HG03025 (cell line): Measurements from ENCODE around the gene PLIN3.
"Not testable (repeated sequence)": the region's sequence is repeated elsewhere in the genome, so short reads cannot be mapped to it uniquely, and the experiment has no call there.

Experiments
- ATAC-seq: cut with Tn5 transposase; IDR thresholded peaks from one replicate; pipeline ENCODE4 v1.9.1; 2021; ENCODE audit warnings: mild to moderate bottlenecking, moderate library complexity; ENCODE audit not compliant: unreplicated experiment, low FRiP score

Gene PLIN3

DNA sequence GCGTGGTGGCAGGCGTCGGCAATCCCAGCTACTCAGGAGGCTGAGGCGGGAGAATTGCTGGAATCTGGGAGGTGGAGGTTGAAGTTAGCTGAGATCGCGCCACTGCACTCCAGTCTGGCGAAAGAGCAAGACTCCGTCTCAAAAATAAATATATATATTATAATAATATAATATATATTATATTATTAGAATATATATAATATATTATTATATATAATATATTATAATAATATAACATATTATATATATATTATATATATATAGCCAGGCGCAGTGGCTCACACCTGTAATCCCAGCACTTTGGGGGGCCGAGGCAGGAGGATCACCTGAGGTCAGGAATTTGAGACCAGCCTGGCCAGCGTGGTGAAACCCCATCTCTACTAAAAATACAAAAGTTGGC lies 25.5 kb upstream of the PLIN3 start:
- ATAC-seq, result not testable (repeated sequence)

DNA sequence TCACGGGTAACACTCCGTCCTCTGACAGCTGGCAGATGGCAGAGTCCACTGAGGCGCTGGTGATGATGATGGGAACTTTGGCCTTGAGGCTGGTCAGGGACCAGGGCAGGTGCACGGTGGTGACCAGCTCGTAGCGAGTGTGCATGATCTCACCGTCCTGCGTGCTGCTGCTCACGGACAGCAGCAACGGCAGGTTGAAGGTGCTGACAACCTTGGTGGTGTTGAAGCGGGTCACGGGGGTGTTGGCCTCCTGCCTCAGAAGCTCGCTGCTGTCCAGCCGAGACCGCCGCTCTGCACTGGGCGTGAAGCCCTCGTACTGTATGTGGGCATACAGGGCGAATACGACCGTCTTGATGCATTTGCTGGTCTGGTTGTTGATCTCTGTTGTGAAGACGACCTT lies 23.6 kb upstream of the PLIN3 start:
- no peak for ATAC-seq

DNA sequence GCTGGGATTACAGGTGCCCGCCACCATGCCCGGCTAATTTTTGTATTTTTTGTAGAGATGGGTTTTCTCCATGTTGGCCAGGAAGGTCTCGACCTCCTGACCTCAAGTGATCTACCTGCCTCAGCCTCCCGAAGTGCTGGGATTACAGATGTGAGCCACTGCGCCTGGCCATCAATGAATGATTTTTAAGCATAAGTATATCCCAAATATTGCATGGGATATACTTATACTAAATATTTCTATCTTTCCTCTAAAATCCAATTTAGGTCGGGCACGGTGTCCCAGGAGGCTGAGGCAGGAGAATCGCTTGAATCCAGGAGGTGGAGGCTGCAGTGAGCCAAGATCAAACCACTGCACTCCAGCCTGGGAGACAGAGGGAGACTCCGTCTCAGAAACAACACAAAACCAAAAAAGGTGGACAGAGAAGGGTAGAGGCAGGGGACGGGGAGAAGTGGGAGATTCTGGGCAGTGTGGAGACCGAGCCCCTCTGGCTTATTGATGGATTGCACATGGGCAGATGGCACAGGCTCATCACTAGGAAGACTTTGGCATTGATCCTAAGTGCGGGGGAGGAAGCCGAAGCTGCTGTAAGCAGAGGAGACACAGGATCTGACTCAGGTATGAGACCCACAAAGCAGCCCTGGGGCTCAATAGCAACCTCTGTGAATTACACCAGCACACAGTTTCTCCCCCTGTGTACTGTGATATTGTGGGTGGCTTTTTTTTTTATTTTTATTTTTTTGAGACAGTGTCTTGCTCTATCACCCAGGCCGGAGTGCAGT lies 21.8 kb upstream of the PLIN3 start:
- no peak for ATAC-seq

- ATAC-seq, result not testable (repeated sequence)
Measured at GRCh38 chr19:4887803-4888202, 20.3 kb upstream of the PLIN3 start.

DNA sequence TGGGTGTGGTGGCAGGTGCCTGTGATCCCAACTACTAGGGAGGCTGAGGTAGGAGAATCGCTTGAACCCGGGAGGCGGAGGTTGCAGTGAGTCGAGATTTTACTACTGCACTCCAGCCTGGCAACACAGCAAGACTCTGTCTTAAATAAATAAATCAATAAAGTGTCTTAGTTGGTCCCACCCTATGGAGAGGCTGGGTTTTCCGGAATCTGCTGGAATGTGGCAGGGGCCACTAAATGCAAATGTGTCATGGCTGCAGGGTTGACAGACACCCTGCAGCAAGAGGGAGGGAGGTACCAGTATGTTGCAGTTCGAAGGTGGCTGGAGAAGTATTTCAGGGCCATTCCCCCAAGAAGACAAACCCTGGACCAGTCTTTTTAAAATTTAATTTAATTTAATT lies 17.5 kb upstream of the PLIN3 start:
- ATAC-seq, result not testable (repeated sequence)

- not testable (repeated sequence) for ATAC-seq
Measured at GRCh38 chr19:4882874-4883273, 15.4 kb upstream of the PLIN3 start.

GRCh38 chr19:4879041-4879440 lies 11.6 kb upstream of the PLIN3 start:
- ATAC-seq, result no peak

GRCh38 chr19:4878491-4878968 lies 11.1 kb upstream of the PLIN3 start:
- no peak for ATAC-seq

DNA sequence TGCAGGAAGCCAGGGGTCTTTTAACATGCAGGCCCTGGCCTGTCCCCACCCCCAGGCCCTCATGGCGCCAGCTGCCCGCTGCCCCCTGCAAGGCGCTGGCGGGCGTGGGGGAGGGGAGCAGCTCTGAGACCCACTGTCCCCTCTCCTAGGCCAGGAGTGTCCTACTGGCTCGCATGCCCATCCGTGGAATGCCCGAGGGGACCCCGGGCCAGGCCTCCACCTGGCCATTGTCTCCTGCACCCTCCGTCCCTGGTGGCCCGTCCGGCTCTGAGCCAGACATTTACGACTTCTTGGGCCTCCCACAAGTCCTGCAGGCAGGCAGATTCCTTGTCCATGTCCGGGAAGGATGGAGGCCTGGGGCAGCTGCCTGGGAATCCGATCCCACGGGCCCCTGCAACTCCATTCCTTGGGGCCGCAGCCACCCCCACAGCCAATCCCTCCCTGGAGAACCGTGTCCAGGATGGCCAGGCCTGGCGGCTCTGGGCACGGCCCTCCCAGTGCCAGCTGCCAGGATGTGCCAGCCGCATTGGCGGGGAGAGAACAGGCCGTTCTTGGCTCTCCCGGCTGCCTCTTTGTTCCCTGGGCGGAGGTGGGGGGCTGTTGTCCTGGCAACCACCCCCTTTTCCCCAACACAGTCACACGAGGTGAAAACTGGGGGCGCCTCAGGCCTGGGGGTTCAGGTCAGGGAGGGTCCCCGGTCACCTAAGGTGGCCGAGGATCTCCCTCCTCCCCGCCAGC lies 10.5 kb upstream of the PLIN3 start:
- no peak for ATAC-seq

DNA sequence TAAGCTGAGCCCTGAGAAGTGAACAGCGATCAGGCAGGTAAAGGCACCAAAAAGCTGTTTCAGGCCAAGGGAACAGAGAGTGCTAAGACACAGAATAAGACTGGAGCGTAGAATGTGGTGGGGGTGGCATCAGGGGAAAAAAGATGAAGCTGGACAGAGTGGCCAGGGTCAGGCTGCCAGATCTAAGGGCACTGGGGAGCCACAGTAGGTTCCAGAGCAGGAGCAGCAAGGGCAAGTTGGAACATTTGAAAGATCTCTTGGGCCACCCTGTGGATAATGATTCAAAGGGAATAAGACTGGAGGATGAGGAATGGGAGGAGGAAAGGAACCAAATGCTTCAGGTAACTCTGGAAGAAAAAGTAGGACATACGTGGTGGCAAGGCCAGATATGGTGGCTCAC lies 6.5 kb upstream of the PLIN3 start:
- ATAC-seq, result no peak

DNA sequence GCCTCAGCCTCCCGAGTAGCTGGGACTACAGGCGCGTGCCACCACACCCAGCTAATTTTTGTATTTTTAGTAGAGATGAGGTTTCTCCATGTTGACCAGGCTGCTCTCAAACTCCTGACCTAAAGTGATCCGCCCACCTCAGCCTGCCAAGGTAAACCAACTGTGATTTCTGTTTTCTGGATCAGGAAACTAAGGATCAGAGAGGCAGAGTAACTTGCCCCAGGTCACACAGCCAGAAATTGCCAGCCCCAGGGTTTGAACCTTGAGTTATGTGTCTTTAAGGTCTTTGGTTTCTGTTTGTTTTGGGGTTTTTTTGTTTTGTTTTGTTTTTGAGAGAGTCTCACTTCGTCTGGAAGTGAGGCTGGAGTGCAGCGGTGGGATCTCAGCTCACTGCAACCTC lies 4.2 kb upstream of the PLIN3 start:
- ATAC-seq, result no peak

GRCh38 chr19:4870025-4870700 lies 2.7 kb upstream of the PLIN3 start:
- no peak for ATAC-seq

DNA sequence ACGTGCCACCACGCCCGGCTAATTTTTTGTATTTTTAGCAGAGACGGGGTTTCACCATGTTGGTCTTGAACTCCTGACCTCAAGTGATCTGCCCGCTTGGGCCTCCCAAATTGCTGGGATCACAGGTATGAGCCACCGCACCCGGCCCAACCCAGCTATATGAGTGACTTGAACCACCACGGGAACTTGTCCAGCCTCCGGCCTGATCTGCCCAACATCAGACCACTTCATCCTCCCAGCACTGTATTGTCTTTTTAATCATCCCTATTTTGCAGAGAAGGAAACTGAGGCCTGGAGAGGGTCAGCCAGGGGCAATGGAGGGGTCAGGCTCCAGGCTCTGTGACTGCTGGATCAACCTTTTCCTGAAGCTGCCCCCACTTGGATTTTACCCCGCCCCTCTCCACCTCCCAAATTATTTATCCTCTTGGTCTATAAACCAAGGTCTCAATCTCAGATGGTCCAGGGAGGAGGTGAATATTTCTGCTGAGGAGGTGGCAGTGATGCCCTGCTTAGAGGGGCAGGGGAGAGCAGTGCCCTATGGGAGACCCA lies 893 bp upstream of the PLIN3 start:
- ATAC-seq, result no peak

DNA sequence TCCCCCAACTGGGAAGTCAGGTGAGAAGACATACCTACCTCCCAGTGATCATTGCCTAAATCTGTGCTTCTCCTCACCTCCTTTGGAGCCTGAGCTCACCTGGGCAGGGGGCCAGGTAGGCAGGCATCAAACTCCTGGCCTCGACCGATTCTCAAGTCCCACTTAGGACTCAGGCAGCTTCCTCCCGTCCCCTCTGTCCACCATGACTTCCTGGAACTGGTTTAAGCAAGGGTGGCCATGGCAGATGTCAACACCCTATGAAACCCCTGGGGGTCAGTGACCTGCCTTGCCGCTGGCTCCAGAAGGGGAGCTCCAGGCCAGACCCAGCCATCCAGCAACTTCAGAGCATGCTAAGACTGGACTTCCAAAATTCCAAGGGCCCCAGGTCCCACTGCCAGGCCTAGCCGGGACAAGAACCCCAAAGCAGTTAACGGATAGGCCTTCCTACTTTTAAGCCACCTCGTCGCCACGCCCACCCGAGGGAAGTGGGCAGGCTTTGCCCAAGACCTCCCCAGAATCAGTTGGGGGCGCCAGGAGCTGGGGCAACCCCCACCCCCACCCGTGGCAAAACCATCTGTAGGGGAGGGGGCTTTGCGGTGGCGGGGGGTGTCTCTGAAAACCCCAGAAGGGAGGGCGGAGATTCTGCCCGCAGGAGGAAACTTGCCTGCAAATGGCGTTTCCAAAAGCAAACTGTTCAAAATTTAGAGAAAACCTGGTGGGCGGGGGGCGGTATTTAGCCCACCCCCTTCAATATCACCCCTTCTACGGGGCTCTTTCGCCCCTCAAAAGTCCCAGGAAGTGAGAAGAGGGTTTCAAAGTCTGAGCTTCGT lies 657 bp downstream of the PLIN3 start:
- ATAC-seq, result no peak

- ATAC-seq, result no peak
Measured at GRCh38 chr19:4861147-4861546, 6.3 kb downstream of the PLIN3 start.

- ATAC-seq, result no peak
Measured at GRCh38 chr19:4859697-4860096, 7.8 kb downstream of the PLIN3 start.

GRCh38 chr19:4856468-4856867 lies 11.0 kb downstream of the PLIN3 start:
- ATAC-seq, result not testable (repeated sequence)

- not testable (repeated sequence) for ATAC-seq
Measured at GRCh38 chr19:4853506-4853905, 14.0 kb downstream of the PLIN3 start.

DNA sequence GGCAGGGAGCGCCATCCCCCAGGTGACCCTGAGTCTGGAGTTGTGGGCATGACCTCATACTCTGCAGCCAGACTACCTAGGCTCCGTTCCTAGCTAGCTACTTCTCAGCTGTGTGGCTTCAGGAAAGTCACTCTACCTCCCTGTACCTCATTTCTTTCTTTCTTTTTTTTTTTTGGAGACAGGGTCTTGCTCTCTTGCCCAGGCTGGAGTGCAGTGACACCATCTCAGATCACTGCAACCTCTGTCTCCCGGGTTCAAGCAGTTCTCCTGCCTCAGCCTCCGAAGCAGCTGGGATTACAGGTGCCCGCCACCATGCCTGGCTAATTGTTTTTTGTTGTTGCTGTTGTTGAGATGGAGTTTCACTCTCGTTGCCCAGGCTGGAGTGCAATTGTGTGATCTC lies 15.0 kb downstream of the PLIN3 start:
- no peak for ATAC-seq
